A549 (cell line): ENCODE results near the gene TCEAL5. TPM values are rescaled to one million over a fixed set of nuclear protein-coding genes. Genes with fewer than 3 reads are reported as not detected.
A peak's percentile ranks its signal among the peaks of the same experiment; 100 is the strongest.
"Not testable (repeated sequence)": the region's sequence is repeated elsewhere in the genome, so short reads cannot be mapped to it uniquely, and the experiment has no call there.

Source experiments
- ATAC-seq, 2 experiments: fragments of 200-7000 bp in 1 of 2; fragments of >200 bp in 1 of 2; cut with Nextera tagmentation in 1 of 2; cut with Tn5 transposase in 1 of 2; 3 replicates each; pipeline versions ENCODE4 v1.8.0 to v1.9.1; 2018 to 2020; ENCODE audit warnings: mild to moderate bottlenecking in 1 of 2, moderate library complexity in 1 of 2
- CTCF ChIA-PET: fragments of 300-600 bp; sonication (Branson Sonifier 250); formaldehyde crosslinking; extraction: SDS; loops from one replicate; lab custom pipeline; 2021; ENCODE audit warnings: antibody characterized with exemption, inconsistent platforms; lab: Yijun Ruan, JAX
- POLR2A ChIA-PET: fragments of 350-600 bp; formaldehyde crosslinking; extraction: SDS; loops from one replicate; lab custom pipeline; 2021; ENCODE audit warnings: antibody characterized with exemption, inconsistent platforms; lab: Yijun Ruan, JAX
- DNase-seq, 2 experiments: peaks; one replicate each; pipeline versions ENCODE4 v3.0.0 to v3.0.0-alpha.2; 2011 to 2016; ENCODE audit warnings: low read depth in 1 of 2, low spot score in 1 of 2
- FAIRE-seq: peaks from 2 replicates; lab custom pipeline; 2011; peaks lifted over from hg19 to GRCh38; lab: Jason Lieb, UNC
- H3K27ac ChIP-seq, 2 experiments: fragments of >200 bp; sonication (Bioruptor Twin); formaldehyde crosslinking; 3 replicates each; pipeline ENCODE4 v1.5.1; 2016 to 2017
- H3K4me1 ChIP-seq: fragments of >200 bp; sonication (Bioruptor Twin); formaldehyde crosslinking; 3 replicates; pipeline ENCODE4 v1.6.1; 2016
- H3K4me2 ChIP-seq: fragments of >200 bp; sonication (Bioruptor Twin); formaldehyde crosslinking; 3 replicates; pipeline ENCODE4 v1.6.1; 2016
- H3K4me3 ChIP-seq: fragments of >200 bp; sonication (Bioruptor Twin); formaldehyde crosslinking; 3 replicates; pipeline ENCODE4 v1.5.1; 2016
- H3K9me3 ChIP-seq: fragments of >200 bp; sonication (Bioruptor Twin); formaldehyde crosslinking; 3 replicates; pipeline ENCODE4 v1.6.1; 2016
- CBX8 ChIP-seq: fragments of 200-600 bp; sonication (generic); IDR thresholded peaks from 2 replicates; pipeline ENCODE4 v1.6.1; 2016
- CHD4 ChIP-seq: fragments of 200-600 bp; sonication (generic); IDR thresholded peaks from 2 replicates; pipeline ENCODE4 v1.6.1; 2016; ENCODE audit warnings: antibody characterized with exemption, mild to moderate bottlenecking, borderline replicate concordance
- FOSB ChIP-seq: fragments of 250-450 bp; sonication (Bioruptor Pico); IDR thresholded peaks from 2 replicates; pipeline ENCODE4 v1.5.0; 2020; ENCODE audit warnings: mild to moderate bottlenecking, moderate library complexity
- HEYL ChIP-seq: fragments of 250-450 bp; sonication (Bioruptor Pico); IDR thresholded peaks from 2 replicates; pipeline ENCODE4 v1.8.0; 2021; ENCODE audit warnings: mild to moderate bottlenecking, moderate library complexity
- JUNB ChIP-seq: fragments of >200 bp; sonication (Bioruptor Twin); formaldehyde crosslinking; IDR thresholded peaks from 2 replicates; pipeline ENCODE4 v1.6.1; 2016
- KDM1A ChIP-seq: fragments of 200-600 bp; sonication (generic); IDR thresholded peaks from 2 replicates; pipeline ENCODE4 v1.6.1; 2016; ENCODE audit warnings: low read depth, mild to moderate bottlenecking
- RAD21 ChIP-seq, 2 experiments: fragments of >200 bp in 1 of 2; sonication (Bioruptor Twin) in 1 of 2; formaldehyde crosslinking in 1 of 2; IDR thresholded peaks in 1 of 2; conservative IDR thresholded peaks in 1 of 2; 2 replicates in 1 of 2; 3 replicates in 1 of 2; pipeline ENCODE4 v1.6.1; 2012 to 2018; ENCODE audit warnings: inconsistent platforms in 1 of 2
- SMC3 ChIP-seq: fragments of >200 bp; sonication (Bioruptor Twin); formaldehyde crosslinking; IDR thresholded peaks from 3 replicates; pipeline ENCODE4 v1.6.1; 2018; ENCODE audit warnings: inconsistent platforms
- ZNF302 ChIP-seq: fragments of 250-450 bp; sonication (Bioruptor Pico); IDR thresholded peaks from 2 replicates; pipeline ENCODE4 v1.9.0; 2021; ENCODE audit warnings: inconsistent platforms, mild to moderate bottlenecking, moderate library complexity
- WGBS: methylation state at CpG from one replicate; pipeline ENCODE4 v1.1.6; 2017; ENCODE audit errors: missing lambda C conversion rate; 5-methylcytosine and 5-hydroxymethylcytosine counted together
- polyA plus RNA-seq, 4 experiments: library from polyadenylated mRNA; depleted of rRNA in 3 of 4; stranded (reverse); fragments of >200 nt; fragmentation: RNase III in 1 of 4; extraction: RNeasy Plus Mini Kit Qiagen cat#74134 plus additional on column Dnase treatment in 1 of 4; gene quantifications; 2 replicates in 3 of 4; 3 replicates in 1 of 4; pipeline ENCODE4 v1.2.3, GENCODE V29; 2011 to 2017

The TCEAL5 gene
- polyA plus RNA-seq, 2 of the 4 experiments (the other 2 are of a cell fraction): not detected

DNA sequence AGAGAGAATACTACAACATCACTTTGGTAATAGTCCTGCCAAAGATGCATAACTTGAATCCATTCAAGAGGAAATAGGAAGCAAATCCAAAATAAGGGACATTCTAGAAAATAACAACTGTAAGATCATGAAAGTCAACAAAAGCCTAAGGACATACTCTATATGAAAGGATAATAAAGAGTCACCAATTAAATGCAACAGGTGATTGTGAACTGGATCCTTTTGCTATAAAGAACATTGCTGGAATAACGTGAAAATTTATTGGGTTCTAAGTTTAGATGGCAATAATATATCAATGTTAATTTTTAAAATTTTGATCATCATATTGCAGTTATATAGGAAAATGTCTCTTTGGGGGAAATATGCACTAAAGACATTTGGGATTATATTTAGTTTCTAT, 41.7 kb downstream of the TCEAL5 start:
- CTCF ChIA-PET: no interaction called here
- no peaks in the 10 kb centered on the region for H3K9me3 ChIP-seq
- FAIRE-seq (no peak), ATAC-seq (no peak)
- TF ChIP-seq JUNB (no peak), HEYL (CRISPR knock-in tag) (no peak), SMC3 (no peak), RAD21 (conservative IDR thresholded peaks at IDR 0.05 in 1 of 2, IDR thresholded peaks at IDR 0.05 in 1 of 2) (no peak), CBX8 (no peak), FOSB (no peak), ZNF302 (CRISPR knock-in tag) (no peak)
- TF ChIP-seq, all 56 proteins: peak for 0
- H3K4me1 ChIP-seq: no peaks in the 10 kb centered on the region
- H3K4me2 ChIP-seq: no peak overlapping the region
- POLR2A ChIA-PET: no interaction called here
- 56% methylated on average over 1 of the region's 1 CpG for WGBS
- DNase-seq: no peak
- H3K4me3 ChIP-seq: no peak overlapping the region
- no peak overlapping the region for H3K27ac ChIP-seq

- TF ChIP-seq RAD21 (conservative IDR thresholded peaks at IDR 0.05 in 1 of 2, IDR thresholded peaks at IDR 0.05 in 1 of 2): no peak
- TF ChIP-seq CHD4: no peak
- TF ChIP-seq KDM1A: no peak
- no peak overlapping the region for H3K4me2 ChIP-seq
- no peak for DNase-seq
- ChIA-PET CTCF (interaction anchor here (1.7 kb wide), 1 partner anchor 110 kb away, joined by 4 read pairs; no protein-coding TSS in a partner anchor), POLR2A (no interaction called here)
- H3K9me3 ChIP-seq: no peaks in the 10 kb centered on the region
- ATAC-seq: no peak
- FAIRE-seq: no peak
- no peaks in the 10 kb centered on the region for H3K4me1 ChIP-seq
- no peak overlapping the region for H3K27ac ChIP-seq
- 50% methylated on average over 2 of the region's 2 CpGs for WGBS
- no peak overlapping the region for H3K4me3 ChIP-seq
Observed at GRCh38 chrX:103233263-103233662, 43.3 kb downstream of the TCEAL5 start.

DNA sequence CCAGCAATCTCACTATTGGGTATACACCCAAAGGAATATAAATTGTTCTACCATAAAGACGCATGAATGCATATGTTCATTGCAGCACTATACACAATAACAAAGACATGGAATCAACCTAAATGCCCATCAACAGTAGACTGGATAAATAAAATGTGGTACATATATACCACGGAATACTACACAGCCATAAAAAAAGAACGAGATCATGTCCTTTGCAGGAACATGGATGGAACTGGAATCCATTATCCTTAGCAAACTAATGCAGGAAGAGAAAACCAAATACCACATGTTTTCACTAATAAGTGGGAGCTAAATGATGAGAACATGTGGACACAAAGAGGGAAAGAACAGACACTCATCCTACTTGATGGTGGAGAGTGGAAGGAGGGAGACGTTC, 50.6 kb downstream of the TCEAL5 start:
- peak; percentile 98 for FAIRE-seq
- H3K4me2 ChIP-seq, H3K4me3 ChIP-seq, H3K4me1 ChIP-seq, DNase-seq, POLR2A ChIA-PET, ATAC-seq, H3K27ac ChIP-seq, CTCF ChIA-PET, H3K9me3 ChIP-seq: not testable (repeated sequence)
- 32% methylated on average over 4 of the region's 4 CpGs for WGBS

Other genes with a start within 250 kb of the TCEAL5 start
- not detected in 2 replicates for gene BEX1, start 212.6 kb downstream of the TCEAL5 start, polyA plus RNA-seq (2011; rRNA removed)
- not detected in 3 replicates for gene BEX1, start 212.6 kb downstream of the TCEAL5 start, polyA plus RNA-seq (2017; fragmentation: RNase III; extraction: RNeasy Plus Mini Kit Qiagen cat#74134 plus additional on column Dnase treatment)
- 0.19 TPM in 1 of 2 replicates, not detected in the other for gene NXF3, start 183.6 kb downstream of the TCEAL5 start, polyA plus RNA-seq (2011; rRNA removed)
- not detected in 3 replicates for gene NXF3, start 183.6 kb downstream of the TCEAL5 start, polyA plus RNA-seq (2017; fragmentation: RNase III; extraction: RNeasy Plus Mini Kit Qiagen cat#74134 plus additional on column Dnase treatment)
- 1.7 and 2.4 TPM in 2 replicates for gene BEX4, start 61.6 kb downstream of the TCEAL5 start, polyA plus RNA-seq (2011; rRNA removed)
- 0.51 to 0.85 TPM (median 0.75 TPM) in 3 replicates for gene BEX4, start 61.6 kb downstream of the TCEAL5 start, polyA plus RNA-seq (2017; fragmentation: RNase III; extraction: RNeasy Plus Mini Kit Qiagen cat#74134 plus additional on column Dnase treatment)
- gene TCEAL8, start 21.6 kb downstream of the TCEAL5 start, polyA plus RNA-seq (2011; rRNA removed): 41.0 and 59.4 TPM in 2 replicates
- gene TCEAL8, start 21.6 kb downstream of the TCEAL5 start, polyA plus RNA-seq (2017; fragmentation: RNase III; extraction: RNeasy Plus Mini Kit Qiagen cat#74134 plus additional on column Dnase treatment): 37.1 to 47.9 TPM (median 45.5 TPM) in 3 replicates
- gene BEX2, start 34.2 kb upstream of the TCEAL5 start, polyA plus RNA-seq (2011; rRNA removed): 16.9 and 19.8 TPM in 2 replicates
- gene BEX2, start 34.2 kb upstream of the TCEAL5 start, polyA plus RNA-seq (2017; fragmentation: RNase III; extraction: RNeasy Plus Mini Kit Qiagen cat#74134 plus additional on column Dnase treatment): 2.5 to 3.2 TPM (median 2.8 TPM) in 3 replicates
- gene TCEAL7, start 53.5 kb upstream of the TCEAL5 start, polyA plus RNA-seq (2011; rRNA removed): not detected in 2 replicates
- gene TCEAL7, start 53.5 kb upstream of the TCEAL5 start, polyA plus RNA-seq (2017; fragmentation: RNase III; extraction: RNeasy Plus Mini Kit Qiagen cat#74134 plus additional on column Dnase treatment): not detected in 3 replicates
- 39.2 and 83.7 TPM in 2 replicates for gene TCEAL9, start 79.8 kb upstream of the TCEAL5 start, polyA plus RNA-seq (2011; rRNA removed)
- 124 to 153 TPM (median 143 TPM) in 3 replicates for gene TCEAL9, start 79.8 kb upstream of the TCEAL5 start, polyA plus RNA-seq (2017; fragmentation: RNase III; extraction: RNeasy Plus Mini Kit Qiagen cat#74134 plus additional on column Dnase treatment)
- 328 and 404 TPM in 2 replicates for gene BEX3, start 99.8 kb upstream of the TCEAL5 start, polyA plus RNA-seq (2011; rRNA removed)
- 313 to 391 TPM (median 382 TPM) in 3 replicates for gene BEX3, start 99.8 kb upstream of the TCEAL5 start, polyA plus RNA-seq (2017; fragmentation: RNase III; extraction: RNeasy Plus Mini Kit Qiagen cat#74134 plus additional on column Dnase treatment)
- gene RAB40A, start 242.7 kb upstream of the TCEAL5 start, polyA plus RNA-seq (2011; rRNA removed): 0.03 and 0.04 TPM in 2 replicates
- gene RAB40A, start 242.7 kb upstream of the TCEAL5 start, polyA plus RNA-seq (2017; fragmentation: RNase III; extraction: RNeasy Plus Mini Kit Qiagen cat#74134 plus additional on column Dnase treatment): 0.08 TPM in 1 of 3 replicates, not detected in the others